Measurements from ENCODE around the gene PTBP1. TPM values are rescaled to one million over a fixed set of nuclear protein-coding genes. Genes with fewer than 3 reads are reported as not detected.

PTBP1 gene
- total RNA-seq, 1 donor from 2014 or later: 67.6 TPM

DNA sequence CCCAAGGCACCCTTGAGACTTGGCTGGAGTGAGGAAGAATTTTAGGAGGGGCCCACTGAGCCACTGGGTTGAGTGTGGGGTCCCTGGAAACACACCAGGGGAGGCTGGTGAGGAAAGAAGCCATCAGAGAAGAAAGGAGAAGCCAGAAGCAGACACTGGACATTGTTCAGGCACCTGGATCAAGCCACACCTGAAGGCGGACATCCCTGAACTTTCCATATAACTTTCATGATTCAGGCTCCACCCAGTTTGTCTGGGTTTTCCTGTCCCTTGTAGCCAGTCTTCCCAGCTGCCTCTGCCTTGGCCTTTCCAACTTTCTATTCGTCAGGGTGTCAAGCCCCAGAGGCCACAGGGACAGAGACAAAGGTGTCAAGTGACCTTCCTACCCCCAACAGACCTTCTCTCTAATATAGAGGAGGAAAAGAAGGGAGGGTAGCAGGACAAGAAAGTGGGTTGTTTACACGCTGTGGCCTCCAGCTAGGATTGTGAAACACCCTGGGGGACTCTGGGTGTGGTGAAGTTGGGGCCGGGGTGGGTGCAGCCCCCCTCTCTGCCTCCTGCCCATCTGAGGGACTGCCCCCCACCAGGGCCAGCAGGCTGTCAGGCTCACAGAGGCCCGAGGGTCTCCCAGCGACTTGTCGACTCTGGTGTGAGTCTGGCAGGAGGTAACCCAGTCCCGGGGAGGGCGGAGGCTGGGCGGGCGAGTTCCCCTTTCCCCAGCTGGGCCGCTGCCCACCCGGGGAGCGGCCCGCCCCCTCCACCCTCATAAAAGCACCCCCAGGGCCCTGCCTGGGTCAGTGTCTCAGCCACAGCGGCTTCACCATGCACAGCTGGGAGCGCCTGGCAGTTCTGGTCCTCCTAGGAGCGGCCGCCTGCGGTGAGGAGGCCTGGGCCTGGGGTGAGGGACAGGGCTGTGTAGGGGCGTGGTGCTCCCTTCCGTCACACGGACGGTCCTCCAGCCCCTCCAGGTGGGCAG lies 61.9 kb downstream of the PTBP1 start, which contains the start of gene CFD:
CFD (plus strand) TSS at position 797 of the 976 bp plus-strand sequence; CDS start at position 823, 26 bp downstream.
- ATAC-seq (peak; percentile 77), DNase-seq (ENCODE audit: missing footprints) (peak; percentile 90)
- intact Hi-C loops (cut with DNase I): no loop called here

DNA sequence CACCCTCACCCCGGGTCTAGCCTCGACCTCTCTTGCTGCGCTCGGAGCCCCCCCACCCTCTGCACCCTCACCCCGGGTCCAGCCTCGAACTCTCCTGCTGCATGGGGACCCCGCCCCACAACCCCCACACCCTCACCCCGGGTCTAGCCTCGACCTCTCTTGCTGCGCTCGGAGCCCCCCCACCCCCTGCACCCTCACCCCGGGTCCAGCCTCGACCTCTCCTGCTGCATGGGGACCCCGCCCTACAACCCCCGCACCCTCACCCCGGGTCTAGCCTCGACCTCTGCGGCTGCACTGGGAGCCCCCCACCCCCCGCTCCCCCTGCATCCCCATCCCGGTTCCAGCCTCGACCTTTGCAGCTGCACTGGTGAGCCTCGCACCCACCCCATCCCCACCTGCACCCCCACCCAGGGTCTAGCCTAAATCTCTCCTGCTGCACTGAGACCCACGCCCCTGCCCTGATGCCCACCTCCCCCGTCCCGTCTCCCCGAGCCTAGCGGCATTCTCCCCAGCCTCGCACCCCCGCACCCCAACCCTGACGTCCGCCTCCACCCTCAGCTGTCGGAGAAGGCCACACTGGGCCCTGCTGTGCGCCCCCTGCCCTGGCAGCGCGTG lies 64.0 kb downstream of the PTBP1 start:
- ATAC-seq: no peak
- no peak for DNase-seq (ENCODE audit: missing footprints)
- intact Hi-C loops (cut with DNase I): no loop called here

Small RNA genes lying within 50 kb of the gene (microRNA-seq; reads per million reads assigned to microRNA genes)
- 1.1 reads per million for gene MIR3187
- gene MIR4745: 1.1 reads per million

Other genes starting within 250 kb of the PTBP1 start
- gene BSG, start 224.9 kb upstream of the PTBP1 start, total RNA-seq: 1,651 TPM
- 4.5 TPM for gene HCN2, start 207.6 kb upstream of the PTBP1 start, total RNA-seq
- gene POLRMT, start 163.9 kb upstream of the PTBP1 start, total RNA-seq: 51.2 TPM
- not detected for gene FGF22, start 157.6 kb upstream of the PTBP1 start, total RNA-seq
- 19.7 TPM for gene RNF126, start 134.2 kb upstream of the PTBP1 start, total RNA-seq
- gene FSTL3, start 121.1 kb upstream of the PTBP1 start, total RNA-seq: 37.1 TPM
- not detected for gene PRSS57, start 102.0 kb upstream of the PTBP1 start, total RNA-seq
- gene PALM, start 88.5 kb upstream of the PTBP1 start, total RNA-seq: 34.0 TPM
- gene MISP, start 46.3 kb upstream of the PTBP1 start, total RNA-seq: not detected
- gene PLPPR3, start 24.5 kb downstream of the PTBP1 start, total RNA-seq: not detected
- not detected for gene AZU1, start 30.4 kb downstream of the PTBP1 start, total RNA-seq
- not detected for gene PRTN3, start 43.5 kb downstream of the PTBP1 start, total RNA-seq
- gene ELANE, start 54.9 kb downstream of the PTBP1 start, total RNA-seq: 1.6 TPM
- gene CFD, start 62.2 kb downstream of the PTBP1 start, total RNA-seq: 655 TPM
- 23.5 TPM for gene MED16, start 95.7 kb downstream of the PTBP1 start, total RNA-seq
- gene RNU6-9, start 96.0 kb downstream of the PTBP1 start, total RNA-seq: not detected
- 21.9 TPM for gene R3HDM4, start 115.8 kb downstream of the PTBP1 start, total RNA-seq
- gene KISS1R, start 119.9 kb downstream of the PTBP1 start, total RNA-seq: not detected
- 6.7 TPM for gene ARID3A, start 128.6 kb downstream of the PTBP1 start, total RNA-seq
- gene WDR18, start 186.9 kb downstream of the PTBP1 start, total RNA-seq: 20.7 TPM
- gene GRIN3B, start 203.0 kb downstream of the PTBP1 start, total RNA-seq: 0.35 TPM
- gene TMEM259, start 223.7 kb downstream of the PTBP1 start, total RNA-seq: 106 TPM
- not detected for gene RNU6-2, start 224.1 kb downstream of the PTBP1 start, total RNA-seq
- gene CNN2, start 229.2 kb downstream of the PTBP1 start, total RNA-seq: 69.3 TPM
- gene ABCA7, start 242.7 kb downstream of the PTBP1 start, total RNA-seq: 7.7 TPM

Data from Right ventricle myocardium inferior (tissue), 1 donor.